GM12864 (cell line): ENCODE data around the gene GJD3.

ENCODE experiments used
- DNase-seq: peaks from one replicate; pipeline ENCODE4 v3.0.0-alpha.2; 2011; ENCODE audit warnings: low read depth
- H3K4me3 ChIP-seq: 2 replicates; pipeline ENCODE4 v1.5.1; 2011; ENCODE audit warnings: mild to moderate bottlenecking, low read depth, low read length, control low read depth
- TF ChIP-seq, protein P1 (sequence below): IDR thresholded peaks from 2 replicates; pipeline ENCODE4 v1.5.1; 2011; ENCODE audit warnings: low read depth, mild to moderate bottlenecking, moderate library complexity, low read length, control low read depth, inconsistent platforms; ENCODE audit errors: missing control alignments

The GJD3 gene

DNA sequence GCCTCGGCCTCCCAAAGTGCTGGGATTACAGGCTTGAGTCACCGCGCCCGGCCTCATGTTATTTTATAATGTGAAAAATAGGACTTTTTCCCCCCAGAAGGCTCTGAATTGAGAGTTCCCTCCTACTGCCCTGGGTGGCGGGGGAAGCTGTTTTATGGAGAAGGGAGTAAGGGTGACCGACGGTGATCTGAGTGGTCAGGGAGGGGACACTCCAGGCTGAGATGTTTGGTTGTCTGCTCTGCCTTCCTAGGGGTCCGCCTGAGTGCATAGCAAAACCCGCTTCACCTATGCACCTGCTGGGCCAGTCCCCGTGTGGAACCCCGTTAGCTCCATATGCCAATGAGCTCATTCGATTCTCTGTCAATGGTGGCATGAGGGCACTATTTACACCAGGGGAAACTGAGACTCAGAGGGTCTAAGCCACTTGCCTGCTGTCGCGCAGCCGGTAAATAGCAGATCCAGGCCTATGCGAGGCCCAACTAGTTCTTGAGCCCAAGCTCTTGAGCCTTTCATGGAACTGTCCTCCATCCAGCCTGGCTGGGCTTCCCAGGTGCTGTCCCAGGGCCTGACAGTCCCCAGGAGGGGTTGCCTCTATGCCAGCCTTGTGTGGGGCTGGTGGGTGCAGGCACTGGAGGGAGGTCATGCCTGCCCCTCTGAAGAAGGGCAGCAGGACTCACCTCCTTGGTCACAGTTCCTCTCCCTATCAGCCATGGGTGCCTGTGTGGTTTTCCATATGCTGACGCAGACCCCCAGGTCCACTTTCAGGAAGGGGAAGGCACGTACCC, 1.7 kb upstream of the GJD3 start:
- TF ChIP-seq, protein P1, sequence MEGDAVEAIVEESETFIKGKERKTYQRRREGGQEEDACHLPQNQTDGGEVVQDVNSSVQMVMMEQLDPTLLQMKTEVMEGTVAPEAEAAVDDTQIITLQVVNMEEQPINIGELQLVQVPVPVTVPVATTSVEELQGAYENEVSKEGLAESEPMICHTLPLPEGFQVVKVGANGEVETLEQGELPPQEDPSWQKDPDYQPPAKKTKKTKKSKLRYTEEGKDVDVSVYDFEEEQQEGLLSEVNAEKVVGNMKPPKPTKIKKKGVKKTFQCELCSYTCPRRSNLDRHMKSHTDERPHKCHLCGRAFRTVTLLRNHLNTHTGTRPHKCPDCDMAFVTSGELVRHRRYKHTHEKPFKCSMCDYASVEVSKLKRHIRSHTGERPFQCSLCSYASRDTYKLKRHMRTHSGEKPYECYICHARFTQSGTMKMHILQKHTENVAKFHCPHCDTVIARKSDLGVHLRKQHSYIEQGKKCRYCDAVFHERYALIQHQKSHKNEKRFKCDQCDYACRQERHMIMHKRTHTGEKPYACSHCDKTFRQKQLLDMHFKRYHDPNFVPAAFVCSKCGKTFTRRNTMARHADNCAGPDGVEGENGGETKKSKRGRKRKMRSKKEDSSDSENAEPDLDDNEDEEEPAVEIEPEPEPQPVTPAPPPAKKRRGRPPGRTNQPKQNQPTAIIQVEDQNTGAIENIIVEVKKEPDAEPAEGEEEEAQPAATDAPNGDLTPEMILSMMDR = no peak
- DNase-seq = no peak
- H3K4me3 ChIP-seq = no peak overlapping the region

DNA sequence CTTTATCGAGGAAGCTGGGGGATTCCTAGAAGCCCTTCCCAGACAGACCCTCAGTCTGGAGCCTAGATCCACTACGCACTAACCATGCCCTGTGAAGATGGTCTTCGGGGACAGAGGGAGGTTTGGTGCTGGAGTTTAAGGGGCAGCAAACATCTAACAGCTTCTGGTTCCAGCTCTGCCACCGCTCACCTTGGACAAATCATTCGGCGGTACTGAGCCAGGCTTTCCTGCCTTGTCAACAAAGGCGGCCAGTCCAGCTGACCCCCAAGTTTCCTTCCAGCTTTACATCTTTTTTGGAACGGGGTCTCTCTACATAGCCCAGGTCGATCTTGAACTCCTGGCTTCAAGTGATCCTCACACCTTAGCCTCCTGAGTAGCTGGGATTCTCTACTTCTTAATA, 369 bp upstream of the GJD3 start:
- DNase-seq = no peak
- no peak overlapping the region for H3K4me3 ChIP-seq
- TF ChIP-seq, protein P1 = no peak

DNA sequence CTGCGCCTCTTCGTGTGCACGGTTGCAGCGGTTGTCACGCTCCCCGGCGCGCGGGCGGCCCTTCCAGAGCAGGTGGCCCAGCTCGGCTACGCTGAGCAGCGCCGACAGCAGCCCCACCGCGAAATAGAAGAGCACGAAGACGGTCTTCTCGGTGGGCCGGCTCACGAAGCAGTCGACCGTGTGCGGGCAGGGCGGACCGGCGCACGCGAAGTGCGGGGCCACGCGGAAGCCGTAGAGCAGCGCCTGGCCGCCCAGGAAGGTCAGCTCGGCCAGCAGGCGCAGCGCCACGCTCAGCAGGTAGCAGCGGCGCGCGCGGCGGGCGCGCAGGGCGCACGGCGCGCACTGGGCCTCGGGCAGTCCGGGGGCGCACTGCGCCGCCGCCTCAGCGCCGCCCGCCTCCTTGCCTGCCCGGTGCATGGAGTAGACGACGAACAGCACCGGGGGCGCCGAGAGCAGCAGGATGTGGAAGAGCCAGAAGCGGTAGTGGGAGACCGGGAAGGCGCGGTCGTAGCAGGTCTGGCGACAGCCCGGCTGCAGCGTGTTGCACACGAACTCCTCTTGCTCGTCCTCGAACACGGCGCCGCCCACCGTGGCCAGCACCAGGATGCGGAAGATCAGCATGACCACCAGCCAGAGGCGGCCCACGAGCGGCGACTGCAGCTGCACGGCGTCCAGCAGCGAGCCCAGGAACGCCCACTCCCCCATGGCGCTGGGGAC, 1.3 kb downstream of the GJD3 start:
- peak overlapping the region; percentile 61 for H3K4me3 ChIP-seq
- no peak for DNase-seq

DNA sequence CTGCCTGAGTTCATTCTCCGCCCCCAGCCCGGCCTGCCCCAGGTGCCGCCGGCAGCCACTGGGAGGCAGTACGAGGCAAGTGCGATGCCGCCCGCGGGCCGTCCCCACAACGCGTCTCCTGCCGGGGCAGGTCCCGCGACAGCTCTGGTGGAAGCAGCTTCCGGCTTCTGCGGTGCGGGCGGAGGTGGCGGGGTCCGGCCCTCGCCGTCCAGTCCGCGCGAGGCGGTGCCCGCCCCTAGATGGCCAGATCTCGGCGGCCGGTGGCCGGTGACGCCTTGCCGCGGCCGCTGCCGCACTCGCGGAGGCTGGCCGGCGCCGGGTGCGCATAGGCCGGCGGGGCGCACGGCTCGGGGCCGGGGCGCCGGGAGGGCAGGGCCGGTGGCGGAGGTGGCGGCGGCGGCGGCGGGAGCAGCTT, 1.8 kb downstream of the GJD3 start:
- H3K4me3 ChIP-seq = peak overlapping the region; percentile 61
- TF ChIP-seq, protein P1 = peak; percentile 79
- DNase-seq = no peak

More for the DNA sequence above, 1.3 kb downstream of the GJD3 start:
- TF ChIP-seq, protein P1 = no peak

DNA sequence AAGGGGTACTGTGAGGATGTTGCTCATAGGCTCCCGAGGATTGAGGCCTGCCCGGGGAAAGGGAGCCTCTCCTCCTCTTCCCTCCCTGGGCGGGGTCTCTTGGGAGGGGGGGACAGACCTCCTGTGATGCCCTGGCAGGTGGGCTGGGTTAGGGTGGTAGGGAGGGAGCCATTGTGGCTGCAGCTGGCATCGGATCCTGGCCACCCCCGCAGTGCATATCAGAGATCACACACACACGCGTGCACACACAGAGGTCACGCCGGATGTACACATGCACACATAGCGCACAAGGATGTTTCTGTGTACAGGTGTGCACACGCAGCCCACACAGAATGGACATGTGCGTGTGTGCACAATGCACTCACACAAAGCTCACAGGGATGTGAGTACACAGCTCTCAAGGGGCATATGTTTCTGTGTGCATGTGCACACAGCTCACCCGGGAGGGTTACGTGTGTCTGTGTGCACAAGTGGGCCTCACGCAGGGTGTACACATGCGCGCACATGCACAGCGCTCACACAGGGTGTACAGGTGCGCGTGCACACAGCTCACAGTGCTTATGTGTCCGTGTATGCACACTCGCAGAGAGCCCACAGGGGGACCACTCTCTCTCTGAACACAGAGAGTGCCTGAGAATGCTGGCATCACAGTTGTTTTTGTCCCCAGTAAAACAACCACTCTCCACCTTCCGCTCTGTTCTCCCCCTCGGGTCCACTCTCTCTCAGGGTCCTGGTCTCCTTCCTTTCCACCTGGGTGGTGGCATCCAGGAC, 2.4 kb downstream of the GJD3 start:
- H3K4me3 ChIP-seq = peak overlapping the region; percentile 61; the same call in 1 of the 2 replicates
- TF ChIP-seq, protein P1 = no peak
- no peak for DNase-seq

DNA sequence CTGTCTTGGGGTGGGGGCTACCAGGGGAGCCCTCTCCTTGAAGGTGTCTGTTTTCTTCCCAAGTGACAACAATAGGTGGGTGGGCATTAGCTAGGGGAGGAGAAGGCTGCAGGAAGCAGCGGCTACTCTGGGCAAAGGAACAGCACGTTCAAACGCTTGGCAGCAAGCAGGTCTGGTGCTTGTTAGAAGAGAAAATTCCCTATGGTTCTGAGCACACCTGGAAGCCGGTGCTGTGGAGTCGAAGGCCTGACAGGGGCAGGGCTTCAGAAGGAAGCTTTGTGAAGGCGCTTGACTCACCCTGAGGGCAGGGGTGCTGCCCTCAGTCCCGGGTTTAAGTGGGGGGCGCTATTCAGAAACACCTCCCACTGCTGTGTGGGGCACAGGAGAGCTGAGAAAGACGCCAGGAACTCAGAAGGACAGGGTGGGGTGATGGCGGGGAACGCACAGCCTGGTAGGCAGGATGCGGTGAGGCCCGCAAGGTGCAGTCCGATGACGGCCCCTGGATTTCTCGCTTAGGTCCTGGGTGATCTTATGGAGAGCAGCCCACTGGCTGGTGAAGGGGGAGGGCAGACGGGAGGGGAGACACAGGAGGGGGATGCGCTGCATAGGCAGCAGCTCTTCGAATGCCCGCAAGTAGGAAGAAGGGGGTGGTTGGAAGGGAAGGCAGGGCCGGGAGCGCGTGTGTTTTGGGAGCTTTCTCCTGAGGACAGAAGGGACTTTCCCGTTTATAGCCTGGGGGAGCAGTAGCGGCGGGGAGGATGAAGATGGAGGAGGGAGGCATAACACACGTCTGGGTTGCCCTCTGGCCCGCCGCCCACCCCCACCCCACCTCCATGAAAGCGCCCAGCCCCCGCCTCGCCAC, 3.2 kb downstream of the GJD3 start:
- DNase-seq = no peak
- TF ChIP-seq, protein P1 = no peak
- no peak overlapping the region for H3K4me3 ChIP-seq
